ENCODE results near the gene ADGRA3.

ADGRA3 gene, protein sequence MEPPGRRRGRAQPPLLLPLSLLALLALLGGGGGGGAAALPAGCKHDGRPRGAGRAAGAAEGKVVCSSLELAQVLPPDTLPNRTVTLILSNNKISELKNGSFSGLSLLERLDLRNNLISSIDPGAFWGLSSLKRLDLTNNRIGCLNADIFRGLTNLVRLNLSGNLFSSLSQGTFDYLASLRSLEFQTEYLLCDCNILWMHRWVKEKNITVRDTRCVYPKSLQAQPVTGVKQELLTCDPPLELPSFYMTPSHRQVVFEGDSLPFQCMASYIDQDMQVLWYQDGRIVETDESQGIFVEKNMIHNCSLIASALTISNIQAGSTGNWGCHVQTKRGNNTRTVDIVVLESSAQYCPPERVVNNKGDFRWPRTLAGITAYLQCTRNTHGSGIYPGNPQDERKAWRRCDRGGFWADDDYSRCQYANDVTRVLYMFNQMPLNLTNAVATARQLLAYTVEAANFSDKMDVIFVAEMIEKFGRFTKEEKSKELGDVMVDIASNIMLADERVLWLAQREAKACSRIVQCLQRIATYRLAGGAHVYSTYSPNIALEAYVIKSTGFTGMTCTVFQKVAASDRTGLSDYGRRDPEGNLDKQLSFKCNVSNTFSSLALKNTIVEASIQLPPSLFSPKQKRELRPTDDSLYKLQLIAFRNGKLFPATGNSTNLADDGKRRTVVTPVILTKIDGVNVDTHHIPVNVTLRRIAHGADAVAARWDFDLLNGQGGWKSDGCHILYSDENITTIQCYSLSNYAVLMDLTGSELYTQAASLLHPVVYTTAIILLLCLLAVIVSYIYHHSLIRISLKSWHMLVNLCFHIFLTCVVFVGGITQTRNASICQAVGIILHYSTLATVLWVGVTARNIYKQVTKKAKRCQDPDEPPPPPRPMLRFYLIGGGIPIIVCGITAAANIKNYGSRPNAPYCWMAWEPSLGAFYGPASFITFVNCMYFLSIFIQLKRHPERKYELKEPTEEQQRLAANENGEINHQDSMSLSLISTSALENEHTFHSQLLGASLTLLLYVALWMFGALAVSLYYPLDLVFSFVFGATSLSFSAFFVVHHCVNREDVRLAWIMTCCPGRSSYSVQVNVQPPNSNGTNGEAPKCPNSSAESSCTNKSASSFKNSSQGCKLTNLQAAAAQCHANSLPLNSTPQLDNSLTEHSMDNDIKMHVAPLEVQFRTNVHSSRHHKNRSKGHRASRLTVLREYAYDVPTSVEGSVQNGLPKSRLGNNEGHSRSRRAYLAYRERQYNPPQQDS (N-terminal part only)

DNA sequence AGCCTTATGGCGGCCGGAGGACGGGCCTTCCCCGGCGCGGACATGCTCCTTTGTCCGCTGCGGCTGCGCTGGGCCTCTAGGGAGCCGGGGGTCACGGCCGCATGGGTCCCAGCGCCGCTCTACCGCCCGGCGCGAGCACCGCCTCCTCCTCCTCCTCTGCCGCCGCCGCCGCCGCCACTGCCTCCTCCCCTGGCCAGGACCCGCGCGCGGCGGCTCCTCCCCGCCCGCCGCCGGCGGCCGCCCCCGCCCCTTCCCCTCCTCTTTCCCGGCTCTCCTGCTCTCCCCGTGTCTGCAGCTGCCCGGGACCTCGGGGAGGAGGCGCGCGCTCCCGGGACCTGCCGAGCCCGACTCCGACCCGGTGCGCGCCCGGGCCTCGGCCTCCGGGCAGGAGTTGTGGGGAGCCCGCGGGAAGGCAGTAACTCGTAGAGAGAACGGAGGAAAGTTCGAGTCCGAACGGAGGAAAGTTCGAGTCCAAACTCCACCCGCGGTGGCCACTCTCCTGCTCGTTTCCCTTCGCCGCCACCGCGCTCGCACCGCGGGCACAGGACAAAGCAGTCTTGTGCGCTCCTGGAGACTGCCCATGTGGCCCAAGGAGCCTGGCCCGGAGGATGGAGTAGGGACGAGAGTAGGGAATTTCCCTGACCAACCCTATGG, at the start of gene ADGRA3:
TSS of gene ADGRA3 (minus strand) at position 179 of the 654 bp plus-strand sequence. CDS start 282 bp downstream, outside the sequence.
- DNase-seq (ENCODE audit: low read depth), result no peak

- no peak for DNase-seq (ENCODE audit: low read depth)
Observed at GRCh38 chr4:22556495-22556894, 40.6 kb upstream of the ADGRA3 start.

DNA sequence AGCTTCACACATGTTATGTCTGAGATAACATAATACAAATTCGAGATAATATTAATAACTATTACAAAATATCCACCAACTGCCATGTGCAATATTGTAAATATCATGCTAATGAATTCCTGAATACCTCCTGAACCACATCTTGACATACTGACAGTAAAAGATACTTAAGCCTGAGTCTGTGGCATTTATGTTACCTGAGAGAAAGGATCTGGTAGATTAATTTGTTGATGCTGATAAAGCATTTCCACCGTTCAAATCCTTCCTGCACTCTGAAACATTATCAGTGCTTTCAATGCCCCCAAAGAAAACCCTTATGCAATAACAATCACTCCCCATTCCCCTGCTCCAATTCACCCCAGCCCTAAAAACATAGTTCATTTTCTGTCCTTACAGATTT, 38.8 kb upstream of the ADGRA3 start:
- no peak for DNase-seq (ENCODE audit: low read depth)

DNA sequence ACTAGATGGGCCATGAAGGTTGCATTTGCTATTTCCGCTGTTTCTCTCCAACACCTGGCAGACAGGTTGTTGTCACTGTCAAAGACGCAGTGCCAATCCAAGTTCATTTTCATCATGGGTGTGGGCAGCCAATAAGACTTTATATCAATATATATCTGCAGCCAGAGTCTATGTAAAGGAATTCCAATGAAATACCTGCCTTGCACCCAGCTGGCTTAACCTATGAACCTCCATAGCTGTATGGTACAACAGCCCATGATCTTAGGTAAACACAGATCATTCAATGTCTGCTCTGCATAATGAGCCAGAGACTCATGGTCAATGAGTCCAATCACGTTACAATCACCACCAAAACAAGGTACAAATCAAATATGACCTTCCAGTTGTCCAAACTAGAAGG, 37.7 kb upstream of the ADGRA3 start:
- no peak for DNase-seq (ENCODE audit: low read depth)

GRCh38 chr4:22552812-22553211, 36.9 kb upstream of the ADGRA3 start:
- DNase-seq (ENCODE audit: low read depth), result no peak

GRCh38 chr4:22551550-22551949, 35.7 kb upstream of the ADGRA3 start:
- no peak for DNase-seq (ENCODE audit: low read depth)

- no peak for DNase-seq (ENCODE audit: low read depth)
Observed at GRCh38 chr4:22546299-22546698, 30.4 kb upstream of the ADGRA3 start.

- no peak for DNase-seq (ENCODE audit: low read depth)
Observed at GRCh38 chr4:22539251-22539650, 23.4 kb upstream of the ADGRA3 start.

DNA sequence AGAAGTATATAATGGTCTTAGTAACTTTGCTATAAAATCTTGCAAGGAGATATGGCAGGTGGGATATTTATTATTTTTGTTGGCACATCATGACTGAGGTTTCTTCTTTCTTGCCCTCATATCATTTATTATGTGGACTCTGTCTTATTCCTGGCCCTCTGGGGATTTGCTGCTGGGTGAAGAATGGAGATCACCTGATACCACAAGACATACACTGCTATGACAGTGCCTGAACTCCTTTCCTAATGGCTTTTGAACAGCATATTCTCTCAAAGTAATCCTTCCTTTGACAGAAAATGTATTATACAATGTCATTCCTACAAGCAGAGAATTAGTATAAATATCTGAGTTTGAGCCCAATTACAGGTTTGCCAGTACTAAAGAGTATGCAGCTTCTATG, 22.0 kb upstream of the ADGRA3 start:
- no peak for DNase-seq (ENCODE audit: low read depth)

DNA sequence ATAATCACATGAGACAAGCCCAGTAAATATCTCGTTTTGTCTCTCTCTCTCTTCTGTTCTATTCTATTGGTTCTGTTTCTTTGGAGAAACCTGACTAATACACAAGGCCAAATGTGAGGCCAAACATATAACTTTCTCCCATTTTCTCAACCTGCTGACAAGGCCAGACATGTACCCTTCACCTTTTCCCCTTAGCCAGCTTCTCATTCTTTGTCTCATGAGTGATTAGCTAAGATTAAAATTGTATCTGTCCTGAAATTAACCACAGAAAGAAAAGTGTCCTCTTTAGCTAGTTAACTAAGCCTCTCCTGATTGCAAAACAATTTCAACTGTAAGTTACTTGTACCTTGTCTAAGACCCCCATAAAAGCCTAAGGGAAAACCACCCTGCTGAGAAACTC, 18.5 kb upstream of the ADGRA3 start:
- no peak for DNase-seq (ENCODE audit: low read depth)

DNA sequence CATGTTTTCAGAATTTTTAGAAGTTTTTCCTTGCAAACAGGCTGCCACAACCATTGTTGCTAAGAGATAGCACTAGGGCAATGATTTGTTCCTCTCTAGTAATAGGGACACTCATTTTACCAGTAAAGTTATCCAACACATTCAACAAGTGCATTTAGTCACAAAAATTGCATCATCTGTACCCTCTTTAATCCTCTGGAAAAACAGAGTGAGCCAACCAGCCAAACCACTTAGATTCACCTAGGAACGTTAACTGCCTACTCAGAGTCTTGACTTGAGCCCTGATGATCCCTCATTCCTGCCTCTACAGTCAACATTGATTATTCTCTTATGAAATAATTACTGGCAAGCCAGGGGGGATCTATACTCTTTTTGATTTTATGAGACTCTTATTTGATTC, 17.0 kb upstream of the ADGRA3 start:
- no peak for DNase-seq (ENCODE audit: low read depth)

DNA sequence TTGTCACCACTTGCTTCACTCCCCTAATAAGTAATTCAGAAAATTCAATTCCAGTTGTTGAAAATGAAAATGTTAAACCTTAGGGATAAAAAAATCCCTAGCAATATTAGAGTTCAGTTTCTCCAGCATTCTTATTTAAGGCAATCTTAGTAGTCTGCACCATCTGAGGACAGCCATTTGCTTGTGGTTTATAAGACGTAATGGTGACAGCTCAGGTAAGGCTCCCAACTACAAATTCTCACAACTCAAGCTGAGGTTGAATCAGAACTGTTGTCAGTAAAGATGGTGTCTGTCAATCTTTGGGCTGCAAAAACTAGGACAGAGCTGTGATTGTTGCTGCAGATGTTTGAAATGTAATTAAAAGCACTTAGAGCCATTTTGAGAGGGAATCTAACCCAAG, 16.3 kb upstream of the ADGRA3 start:
- no peak for DNase-seq (ENCODE audit: low read depth)

DNA sequence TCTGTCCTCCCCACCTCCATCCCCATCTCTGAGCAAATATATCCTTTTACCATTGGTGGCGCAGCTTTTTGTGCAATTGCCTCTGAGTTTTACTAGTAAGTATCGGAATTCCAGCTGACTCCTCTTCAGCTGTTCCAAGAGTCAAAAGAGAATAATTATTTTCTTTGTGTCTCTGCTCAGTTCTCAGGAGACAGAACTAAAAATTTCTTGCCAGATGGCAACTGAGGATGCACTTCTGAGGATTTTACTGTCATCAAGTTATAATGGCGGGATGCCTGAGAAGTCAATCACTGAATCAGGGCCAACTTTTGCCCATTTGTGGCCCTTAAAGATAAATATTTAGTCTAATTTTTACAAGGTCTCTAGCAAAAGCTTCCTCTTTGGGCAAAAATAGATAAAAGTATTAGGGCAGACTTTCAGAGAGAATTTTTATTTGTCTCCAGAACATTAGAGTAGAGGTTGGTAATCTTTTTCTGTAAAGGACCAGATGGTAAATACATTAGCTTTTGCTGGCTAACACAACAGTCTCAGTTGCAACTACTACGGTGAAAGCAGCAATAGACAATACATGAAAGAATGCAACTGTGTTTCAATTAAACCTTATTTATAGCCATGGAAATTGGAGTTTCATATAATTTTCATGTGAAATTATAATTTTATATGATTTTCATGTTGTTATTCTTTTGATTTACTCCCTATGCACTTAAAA, 15.6 kb upstream of the ADGRA3 start:
- no peak for DNase-seq (ENCODE audit: low read depth)

DNA sequence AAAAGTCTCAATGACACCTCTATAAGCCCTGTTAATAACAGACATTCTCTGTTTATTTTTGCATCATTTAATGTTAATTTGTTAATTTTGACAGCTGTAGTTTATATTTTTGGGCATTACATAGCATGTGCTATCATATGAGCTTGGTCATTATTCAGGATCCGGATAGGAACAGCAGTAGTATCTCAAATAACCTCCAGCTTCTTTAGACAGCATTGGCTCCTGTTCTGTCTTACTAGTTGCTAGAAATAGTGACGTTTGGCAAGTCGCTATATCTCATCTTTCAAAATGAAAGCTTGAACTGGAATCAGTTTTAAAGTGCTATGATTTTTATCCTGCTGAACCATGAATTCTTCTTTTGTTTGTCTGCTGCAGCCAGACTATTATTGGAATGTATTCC, 9.0 kb upstream of the ADGRA3 start:
- DNase-seq (ENCODE audit: low read depth), result no peak

- no peak for DNase-seq (ENCODE audit: low read depth)
Observed at GRCh38 chr4:22522706-22523501, 7.0 kb upstream of the ADGRA3 start.

- DNase-seq (ENCODE audit: low read depth), result no peak
Observed at GRCh38 chr4:22522206-22522605, 6.3 kb upstream of the ADGRA3 start.

DNA sequence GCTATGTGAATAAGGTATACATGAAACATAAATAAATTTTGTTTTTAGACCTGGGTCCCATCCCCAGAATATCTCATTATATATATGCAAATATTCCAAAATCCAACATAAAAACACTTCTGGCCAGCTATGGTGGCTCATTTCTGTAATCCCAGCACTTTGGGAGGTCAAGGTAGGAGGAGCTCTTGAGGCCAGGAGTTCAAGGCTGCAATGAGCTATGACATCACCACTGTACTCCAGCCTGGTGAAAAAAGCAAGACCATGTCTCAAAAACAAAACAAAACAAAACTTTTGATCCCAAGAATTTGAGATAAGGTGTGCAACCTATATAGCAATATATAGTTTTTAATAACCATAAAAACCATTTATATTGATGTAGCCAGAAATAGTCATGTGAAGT, 5.4 kb upstream of the ADGRA3 start:
- no peak for DNase-seq (ENCODE audit: low read depth)

GRCh38 chr4:22515145-22515887, 550 bp downstream of the ADGRA3 start:
- peak; percentile 1 for DNase-seq (ENCODE audit: low read depth)

DNA sequence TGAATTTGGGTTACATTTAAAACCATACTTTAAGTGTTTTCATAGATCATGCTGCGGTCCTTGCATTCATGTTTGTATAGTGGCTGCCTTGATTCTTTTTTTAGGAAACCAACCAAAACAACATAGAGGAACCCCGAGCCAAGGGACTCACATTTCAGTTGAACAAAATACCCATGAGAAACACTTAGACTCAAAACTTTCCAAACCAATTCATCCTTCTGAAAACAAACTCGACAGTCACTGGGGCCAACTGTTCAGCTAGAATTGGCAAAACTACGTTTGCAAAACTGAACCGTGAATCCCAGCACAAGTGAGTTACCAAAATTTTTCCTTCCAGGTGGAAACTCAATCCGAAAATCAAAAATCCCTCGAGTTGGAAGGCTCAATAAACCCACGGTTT, 1.4 kb downstream of the ADGRA3 start:
- DNase-seq (ENCODE audit: low read depth), result no peak

DNA sequence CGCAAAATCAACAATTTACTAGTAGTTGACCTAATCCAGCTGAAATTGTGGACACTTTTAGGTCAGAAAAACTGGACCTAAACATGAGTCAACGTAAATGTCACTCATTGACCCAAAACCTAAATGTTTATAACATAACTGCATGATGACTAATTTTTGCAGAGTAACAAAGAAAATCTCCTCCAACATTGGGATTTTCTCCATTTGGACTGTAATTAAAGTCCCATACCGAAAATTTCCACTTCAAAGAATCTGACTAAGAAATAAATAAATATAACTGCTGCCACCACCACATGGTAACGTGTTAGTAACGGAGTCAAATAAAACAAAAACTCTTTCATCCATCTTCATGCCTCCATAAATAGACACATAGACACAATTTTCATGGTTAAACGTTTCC, 1.9 kb downstream of the ADGRA3 start:
- no peak for DNase-seq (ENCODE audit: low read depth)
